B cell (primary cell): ENCODE results near the gene SLC9A9. TPM values are rescaled to one million over a fixed set of nuclear protein-coding genes. Genes with fewer than 3 reads are reported as not detected.

Experiments
- ATAC-seq: fragments of 200-7000 bp; cut with Tn5 transposase; one replicate; pipeline ENCODE4 v1.10.0; 2021; ENCODE audit warnings: low read depth, mild to moderate bottlenecking, moderate number of reproducible peaks, moderate library complexity
- CTCF ChIA-PET: fragments of 350-600 bp; sonication (Branson Sonifier 250); formaldehyde crosslinking; loops from one replicate; lab custom pipeline; 2021; ENCODE audit warnings: antibody characterized with exemption, inconsistent platforms; lab: Charles Lee
- POLR2A ChIA-PET: fragments of 350-600 bp; sonication (Branson Sonifier 250); formaldehyde crosslinking; loops from one replicate; lab custom pipeline; 2021; ENCODE audit warnings: antibody characterized with exemption; lab: Charles Lee
- DNase-seq: peaks from one replicate; pipeline ENCODE4 v3.0.0; 2013
- H2AFZ ChIP-seq: 2 replicates; pipeline ENCODE4 v1.6.1; 2012; ENCODE audit warnings: mild to moderate bottlenecking, low read depth, low read length; ENCODE audit not compliant: insufficient read depth, poor library complexity, severe bottlenecking
- H3K27ac ChIP-seq, 2 donors: 1 replicate in 1 of 2; 2 replicates in 1 of 2; pipeline ENCODE4 v1.5.1; 2012 to 2013; ENCODE audit warnings: low read length in 2 of 2, mild to moderate bottlenecking in 2 of 2, moderate library complexity in 1 of 2
- H3K27me3 ChIP-seq, 4 experiments: fragments of 200-600 bp in 1 of 4; sonication (generic) in 1 of 4; replicated peaks in 1 of 4; 1 replicate in 2 of 4; 2 replicates in 2 of 4; pipeline versions ENCODE4 v1.6.1 to v1.7.0; 2013 to 2016; ENCODE audit warnings: low read length in 3 of 4, mild to moderate bottlenecking in 2 of 4, mixed read lengths in 1 of 4, moderate library complexity in 1 of 4; ENCODE audit not compliant: insufficient read depth in 4 of 4, control insufficient read depth in 3 of 4; ENCODE audit errors: control extremely low read depth in 1 of 4
- H3K36me3 ChIP-seq, 2 experiments: replicated peaks in 1 of 2; 1 replicate in 1 of 2; 2 replicates in 1 of 2; pipeline versions ENCODE4 v1.6.1 to v1.7.1; 2013; ENCODE audit warnings: low read length in 1 of 2; ENCODE audit not compliant: insufficient read depth in 2 of 2, control insufficient read depth in 1 of 2; ENCODE audit errors: control extremely low read depth in 1 of 2, extremely low read depth in 1 of 2
- H3K4me1 ChIP-seq, 2 donors: fragments of 200-600 bp in 1 of 2; sonication (generic) in 1 of 2; 1 replicate in 1 of 2; 2 replicates in 1 of 2; pipeline versions ENCODE4 v1.5.1 to v1.6.1; 2013 to 2017; ENCODE audit warnings: low read length in 2 of 2; ENCODE audit not compliant: control insufficient read depth in 2 of 2, insufficient read depth in 2 of 2
- H3K4me2 ChIP-seq: replicated peaks from 2 replicates; pipeline ENCODE3; 2012; ENCODE audit warnings: mild to moderate bottlenecking, low read depth, low read length; ENCODE audit not compliant: poor library complexity, severe bottlenecking
- H3K4me3 ChIP-seq, 5 experiments: fragments of 200-600 bp in 1 of 5; sonication (generic) in 1 of 5; 1 replicate in 3 of 5; 2 replicates in 2 of 5; pipeline versions ENCODE4 v1.5.1 to v1.7.0; 2011 to 2016; ENCODE audit warnings: low read length in 4 of 5, mild to moderate bottlenecking in 4 of 5, low read depth in 2 of 5, control low read depth in 1 of 5, moderate library complexity in 1 of 5; ENCODE audit not compliant: insufficient read depth in 1 of 5; ENCODE audit errors: control extremely low read depth in 1 of 5, extremely low read depth in 1 of 5
- H3K79me2 ChIP-seq: fragments of 200-600 bp; sonication (generic); one replicate; pipeline ENCODE4 v1.6.0; 2016; ENCODE audit warnings: low read length; ENCODE audit not compliant: control insufficient read depth, insufficient read depth
- H3K9ac ChIP-seq: fragments of 200-600 bp; sonication (generic); 2 replicates; pipeline ENCODE4 v1.6.1; 2017; ENCODE audit warnings: mild to moderate bottlenecking, low read length, moderate library complexity
- H3K9me3 ChIP-seq, 3 donors: one replicate each; pipeline versions ENCODE4 v1.6.1 to v1.7.1; 2013; ENCODE audit warnings: low read length in 2 of 3; ENCODE audit not compliant: control insufficient read depth in 2 of 3, insufficient read depth in 1 of 3; ENCODE audit errors: control extremely low read depth in 1 of 3
- H4K20me1 ChIP-seq: 2 replicates; pipeline ENCODE4 v1.6.0; 2012; ENCODE audit warnings: mild to moderate bottlenecking, low read length; ENCODE audit not compliant: insufficient read depth, control insufficient read depth, poor library complexity, severe bottlenecking
- H3K27ac Mint-ChIP-seq: one replicate; pipeline ENCODE4 v1.8.0; 2021; ENCODE audit warnings: mixed read lengths
- H3K27me3 Mint-ChIP-seq: one replicate; pipeline ENCODE4 v1.8.0; 2021; ENCODE audit warnings: mixed read lengths
- H3K4me1 Mint-ChIP-seq: one replicate; pipeline ENCODE4 v1.8.0; 2021; ENCODE audit warnings: mixed read lengths
- H3K4me3 Mint-ChIP-seq: one replicate; pipeline ENCODE4 v1.8.0; 2021; ENCODE audit warnings: mixed read lengths
- H3K9me3 Mint-ChIP-seq: one replicate; pipeline ENCODE4 v1.8.0; 2022; ENCODE audit warnings: mixed read lengths; ENCODE audit not compliant: insufficient read depth
- EZH2 ChIP-seq: IDR thresholded peaks from 2 replicates; pipeline ENCODE4 v1.6.1; 2012; ENCODE audit warnings: borderline replicate concordance, low read depth, mild to moderate bottlenecking, moderate library complexity, low read length; ENCODE audit not compliant: insufficient read depth, poor library complexity, severe bottlenecking
- WGBS: methylation state at CpG from one replicate; pipeline ENCODE4 v1.1.5; 2013; ENCODE audit warnings: missing lambda C conversion rate; ENCODE audit not compliant: insufficient coverage; 5-methylcytosine and 5-hydroxymethylcytosine counted together
- intact Hi-C: fragments of 100-400 bp; cut with micrococcal nuclease; formaldehyde crosslinking; loops from one replicate; pipeline ENCODE4 v1.10.0; 2022
- polyA plus RNA-seq: library from polyadenylated mRNA; depleted of rRNA; stranded (reverse); fragments of >200 nt; gene quantifications from 2 replicates; pipeline ENCODE4 v1.2.3, GENCODE V29; 2012
- total RNA-seq, 2 donors: library from RNA; stranded (reverse); fragments of 120-200 nt in 1 of 2; gene quantifications; 1 replicate in 1 of 2; 2 replicates in 1 of 2; pipeline versions ENCODE4 v1.2.3 to v1.2.4, GENCODE V29; 2013 to 2022
- TF ChIP-seq, protein P1 (sequence below): fragments of 200-600 bp; IDR thresholded peaks from one replicate; pipeline ENCODE4 v1.8.0; 2022; ENCODE audit warnings: antibody characterized with exemption, mild to moderate bottlenecking

The SLC9A9 gene
- total and polyA plus RNA-seq, 2 donors (not counting 1 experiment from before 2014, with no cell fraction given): 7.7 to 17.3 TPM

- Histone ChIP-seq H3K9ac (no peak overlapping the region), H3K79me2 (no peaks in the 10 kb centered on the region), H3K27ac (no peak overlapping the region), H3K36me3 (no peaks in the 10 kb centered on the region), H2AFZ (no peak overlapping the region), H3K9me3 (no peaks in the 10 kb centered on the region), H3K4me3 (no peak overlapping the region), H3K4me1 (peaks cover 3 to 6% of the 10 kb centered on the region in 2 donors), H3K27me3 (no peaks in the 10 kb centered on the region), H4K20me1 (no peaks in the 10 kb centered on the region), H3K4me2 (no peak overlapping the region)
- Mint-ChIP-seq H3K4me3 (no peak overlapping the region), H3K4me1 (peaks cover 9% of the 10 kb centered on the region), H3K27me3 (no peaks in the 10 kb centered on the region), H3K27ac (no peak overlapping the region), H3K9me3 (no peaks in the 10 kb centered on the region)
- TF ChIP-seq, protein P1, sequence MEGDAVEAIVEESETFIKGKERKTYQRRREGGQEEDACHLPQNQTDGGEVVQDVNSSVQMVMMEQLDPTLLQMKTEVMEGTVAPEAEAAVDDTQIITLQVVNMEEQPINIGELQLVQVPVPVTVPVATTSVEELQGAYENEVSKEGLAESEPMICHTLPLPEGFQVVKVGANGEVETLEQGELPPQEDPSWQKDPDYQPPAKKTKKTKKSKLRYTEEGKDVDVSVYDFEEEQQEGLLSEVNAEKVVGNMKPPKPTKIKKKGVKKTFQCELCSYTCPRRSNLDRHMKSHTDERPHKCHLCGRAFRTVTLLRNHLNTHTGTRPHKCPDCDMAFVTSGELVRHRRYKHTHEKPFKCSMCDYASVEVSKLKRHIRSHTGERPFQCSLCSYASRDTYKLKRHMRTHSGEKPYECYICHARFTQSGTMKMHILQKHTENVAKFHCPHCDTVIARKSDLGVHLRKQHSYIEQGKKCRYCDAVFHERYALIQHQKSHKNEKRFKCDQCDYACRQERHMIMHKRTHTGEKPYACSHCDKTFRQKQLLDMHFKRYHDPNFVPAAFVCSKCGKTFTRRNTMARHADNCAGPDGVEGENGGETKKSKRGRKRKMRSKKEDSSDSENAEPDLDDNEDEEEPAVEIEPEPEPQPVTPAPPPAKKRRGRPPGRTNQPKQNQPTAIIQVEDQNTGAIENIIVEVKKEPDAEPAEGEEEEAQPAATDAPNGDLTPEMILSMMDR: no peak
- TF ChIP-seq EZH2: no peak
- CTCF ChIA-PET: no interaction called here
- POLR2A ChIA-PET: no interaction called here
- WGBS: 100% methylated on average over 1 of the region's 2 CpGs
- DNase-seq (no peak), ATAC-seq (no peak)
- intact Hi-C loops: no loop called here
These were observed 403.1 kb downstream of the SLC9A9 start for GRCh38 chr3:143445118-143445517.

DNA sequence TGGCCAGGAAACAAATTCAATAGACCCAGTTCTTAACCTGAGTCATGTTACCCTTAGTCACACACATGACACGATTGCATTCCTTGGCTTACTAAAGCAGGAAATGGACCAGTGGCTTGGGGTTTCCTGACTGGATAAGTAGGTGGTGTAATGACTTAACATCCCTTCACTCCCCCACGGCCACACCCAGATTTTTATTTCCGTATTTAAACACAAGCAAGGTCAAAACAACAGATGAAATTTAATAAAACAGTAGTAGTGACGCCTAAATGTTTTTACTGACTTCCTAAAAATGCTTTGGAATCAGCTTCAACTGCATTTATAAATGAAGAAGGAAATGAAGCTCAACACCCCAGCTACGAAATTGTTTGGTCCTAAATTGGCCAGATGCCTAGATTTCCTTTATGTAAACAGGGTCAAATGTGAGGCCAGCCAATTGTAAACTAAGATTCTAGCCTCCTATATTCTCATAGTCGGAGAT, 404.4 kb downstream of the SLC9A9 start:
- Histone ChIP-seq H3K4me2 (no peak overlapping the region), H3K9ac (no peak overlapping the region), H3K36me3 (no peaks in the 10 kb centered on the region), H3K27me3 (no peaks in the 10 kb centered on the region), H3K27ac (no peak overlapping the region), H3K4me3 (no peak overlapping the region), H4K20me1 (no peaks in the 10 kb centered on the region), H3K9me3 (no peaks in the 10 kb centered on the region), H3K79me2 (no peaks in the 10 kb centered on the region), H2AFZ (no peak overlapping the region), H3K4me1 (peaks cover 3 to 6% of the 10 kb centered on the region in 2 donors)
- no peaks in the 10 kb centered on the region for H3K27me3 Mint-ChIP-seq
- ChIA-PET POLR2A (no interaction called here), CTCF (interaction anchor here (2.1 kb wide), 1 partner anchor 11 kb away, joined by 5 read pairs; no protein-coding TSS in a partner anchor)
- H3K27ac Mint-ChIP-seq: no peak overlapping the region
- no peaks in the 10 kb centered on the region for H3K9me3 Mint-ChIP-seq
- intact Hi-C loops: no loop called here
- no peak for ATAC-seq
- TF ChIP-seq, protein P1: no peak
- TF ChIP-seq EZH2: no peak
- peaks cover 9% of the 10 kb centered on the region for H3K4me1 Mint-ChIP-seq
- no peak overlapping the region for H3K4me3 Mint-ChIP-seq
- no peak for DNase-seq
- no CpG with 5 or more reads among the region's 6 CpGs for WGBS
